SK-N-SH treated with all-trans-retinoic acid at 6 μM for 48 hours (cell line): ENCODE measurements around the gene TGIF2.

Experiments
- CSDC2 ChIP-seq: fragments of 250-450 bp; sonication (Bioruptor Pico); IDR thresholded peaks from 2 replicates; pipeline ENCODE4 v1.5.0; 2020; ENCODE audit warnings: mild to moderate bottlenecking, moderate library complexity
- GLIS3 ChIP-seq: fragments of 250-450 bp; sonication (Bioruptor Pico); IDR thresholded peaks from 2 replicates; pipeline ENCODE4 v1.5.0; 2020; ENCODE audit warnings: mild to moderate bottlenecking, moderate library complexity
- RARB ChIP-seq: fragments of 250-450 bp; sonication (Bioruptor Pico); IDR thresholded peaks from 2 replicates; pipeline ENCODE4 v1.8.0; 2021; ENCODE audit warnings: mild to moderate bottlenecking, moderate library complexity
- TCF4 ChIP-seq: fragments of 250-450 bp; sonication (Bioruptor Pico); IDR thresholded peaks from 2 replicates; pipeline ENCODE4 v1.8.0; 2021; ENCODE audit warnings: mild to moderate bottlenecking, moderate library complexity, borderline replicate concordance
- ZFP3 ChIP-seq: fragments of 250-450 bp; sonication (Bioruptor Pico); IDR thresholded peaks from 2 replicates; pipeline ENCODE4 v1.5.0; 2020; ENCODE audit warnings: mild to moderate bottlenecking, moderate library complexity
- ZFP30 ChIP-seq: fragments of 450-650 bp; formaldehyde crosslinking; IDR thresholded peaks from 2 replicates; pipeline ENCODE4 v1.5.0; 2022; ENCODE audit warnings: mild to moderate bottlenecking, moderate library complexity
- ZNF70 ChIP-seq: fragments of 450-650 bp; formaldehyde crosslinking; IDR thresholded peaks from 2 replicates; pipeline ENCODE4 v1.5.0; 2020; ENCODE audit warnings: mild to moderate bottlenecking, moderate library complexity
- TF ChIP-seq, protein P1 (sequence below): fragments of 250-450 bp; sonication (Bioruptor Pico); IDR thresholded peaks from 2 replicates; pipeline ENCODE4 v1.5.1; 2020; ENCODE audit warnings: low read depth, mild to moderate bottlenecking, moderate library complexity
- TF ChIP-seq, protein P2 (sequence below): fragments of 250-450 bp; sonication (Bioruptor Pico); IDR thresholded peaks from 2 replicates; pipeline ENCODE4 v1.8.0; 2020; ENCODE audit warnings: mild to moderate bottlenecking, moderate library complexity, borderline replicate concordance

DNA sequence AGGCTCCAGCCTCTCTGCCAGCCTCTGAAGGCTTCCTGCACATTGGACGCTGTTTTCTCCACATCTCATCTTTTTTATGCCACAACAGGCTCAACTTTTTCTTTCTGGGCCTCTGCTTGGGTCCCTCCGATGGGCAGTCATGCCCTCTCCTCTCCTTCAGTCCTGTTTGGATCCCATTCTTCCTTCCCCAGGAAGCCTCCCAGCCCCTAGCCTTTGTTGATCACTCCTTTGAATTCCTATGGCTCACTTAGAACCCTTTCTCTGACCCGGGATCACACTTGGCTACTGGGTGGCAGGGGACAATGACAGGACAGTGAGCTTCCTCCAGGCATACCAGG, 68.1 kb downstream of the TGIF2 start:
- TF ChIP-seq, protein P1, sequence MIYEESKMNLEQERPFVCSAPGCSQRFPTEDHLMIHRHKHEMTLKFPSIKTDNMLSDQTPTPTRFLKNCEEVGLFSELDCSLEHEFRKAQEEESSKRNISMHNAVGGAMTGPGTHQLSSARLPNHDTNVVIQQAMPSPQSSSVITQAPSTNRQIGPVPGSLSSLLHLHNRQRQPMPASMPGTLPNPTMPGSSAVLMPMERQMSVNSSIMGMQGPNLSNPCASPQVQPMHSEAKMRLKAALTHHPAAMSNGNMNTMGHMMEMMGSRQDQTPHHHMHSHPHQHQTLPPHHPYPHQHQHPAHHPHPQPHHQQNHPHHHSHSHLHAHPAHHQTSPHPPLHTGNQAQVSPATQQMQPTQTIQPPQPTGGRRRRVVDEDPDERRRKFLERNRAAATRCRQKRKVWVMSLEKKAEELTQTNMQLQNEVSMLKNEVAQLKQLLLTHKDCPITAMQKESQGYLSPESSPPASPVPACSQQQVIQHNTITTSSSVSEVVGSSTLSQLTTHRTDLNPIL (CRISPR knock-in tag) = no peak
- TF ChIP-seq ZFP3 (no peak), GLIS3 (no peak), CSDC2 (CRISPR knock-in tag) (no peak), ZNF70 (CRISPR knock-in tag) (no peak), RARB (no peak), ZFP30 (CRISPR knock-in tag) (no peak), TCF4 (no peak)
- TF ChIP-seq, protein P2, sequence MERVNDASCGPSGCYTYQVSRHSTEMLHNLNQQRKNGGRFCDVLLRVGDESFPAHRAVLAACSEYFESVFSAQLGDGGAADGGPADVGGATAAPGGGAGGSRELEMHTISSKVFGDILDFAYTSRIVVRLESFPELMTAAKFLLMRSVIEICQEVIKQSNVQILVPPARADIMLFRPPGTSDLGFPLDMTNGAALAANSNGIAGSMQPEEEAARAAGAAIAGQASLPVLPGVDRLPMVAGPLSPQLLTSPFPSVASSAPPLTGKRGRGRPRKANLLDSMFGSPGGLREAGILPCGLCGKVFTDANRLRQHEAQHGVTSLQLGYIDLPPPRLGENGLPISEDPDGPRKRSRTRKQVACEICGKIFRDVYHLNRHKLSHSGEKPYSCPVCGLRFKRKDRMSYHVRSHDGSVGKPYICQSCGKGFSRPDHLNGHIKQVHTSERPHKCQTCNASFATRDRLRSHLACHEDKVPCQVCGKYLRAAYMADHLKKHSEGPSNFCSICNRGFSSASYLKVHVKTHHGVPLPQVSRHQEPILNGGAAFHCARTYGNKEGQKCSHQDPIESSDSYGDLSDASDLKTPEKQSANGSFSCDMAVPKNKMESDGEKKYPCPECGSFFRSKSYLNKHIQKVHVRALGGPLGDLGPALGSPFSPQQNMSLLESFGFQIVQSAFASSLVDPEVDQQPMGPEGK (CRISPR knock-in tag) = no peak
